GM12878 (cell line): ENCODE measurements around the gene GMPR2. TPM values are rescaled to one million over a fixed set of nuclear protein-coding genes. Genes with fewer than 3 reads are reported as not detected.

Experiments used
- ATAC-seq: fragments of 200-7000 bp; cut with Tn5 transposase; 3 replicates; pipeline ENCODE4 v1.9.1; 2020; ENCODE audit warnings: mild to moderate bottlenecking, moderate library complexity
- BruUV-seq: library from RNA; stranded (reverse); fragments of 400-500 nt; replicated peaks from 2 replicates; lab custom pipeline; 2021; lab: Mats Ljungman, UMichigan
- CTCF ChIA-PET: fragments of 300-600 bp; sonication (Branson Sonifier 250); formaldehyde crosslinking; extraction: SDS; loops from one replicate; lab custom pipeline; 2021; ENCODE audit warnings: inconsistent platforms; lab: Yijun Ruan, JAX
- POLR2A ChIA-PET: fragments of 350-600 bp; formaldehyde crosslinking; extraction: SDS; loops from one replicate; lab custom pipeline; 2021; ENCODE audit warnings: inconsistent platforms; lab: Charles Lee
- RAD21 ChIA-PET: fragments of 300-600 bp; sonication (Branson Sonifier 250); formaldehyde crosslinking; loops from one replicate; lab custom pipeline; 2023; ENCODE audit warnings: antibody characterized with exemption; ENCODE audit not compliant: unreplicated experiment; lab: Charles Lee
- SMC1A ChIA-PET: fragments of 300-600 bp; sonication (Branson Sonifier 250); formaldehyde crosslinking; loops from one replicate; lab custom pipeline; 2023; ENCODE audit not compliant: unreplicated experiment, uncharacterized antibody; lab: Charles Lee
- DNase-seq: peaks from one replicate; pipeline ENCODE4 v3.0.0-alpha.2; 2011; ENCODE audit warnings: low read depth, low spot score
- FAIRE-seq: peaks from 3 replicates; lab custom pipeline; 2011; peaks lifted over from hg19 to GRCh38; lab: Jason Lieb, UNC
- H2AFZ ChIP-seq: 2 replicates; pipeline ENCODE4 v1.6.0; 2011; ENCODE audit warnings: low read depth, low read length, control low read depth; ENCODE audit not compliant: control insufficient read depth
- H3K27ac ChIP-seq: 2 replicates; pipeline ENCODE4 v1.5.1; 2011; ENCODE audit warnings: control low read depth; ENCODE audit not compliant: control insufficient read depth, insufficient read depth
- H3K27me3 ChIP-seq, 2 experiments: replicated peaks in 1 of 2; 2 replicates each; pipeline versions ENCODE4 v1.6.0 to v1.6.1; 2011; ENCODE audit warnings: low read length in 1 of 2; ENCODE audit not compliant: control insufficient read depth in 2 of 2, insufficient read depth in 2 of 2
- H3K36me3 ChIP-seq, 2 experiments: 2 replicates each; pipeline ENCODE4 v1.5.1; 2011; ENCODE audit warnings: low read length in 1 of 2; ENCODE audit not compliant: control insufficient read depth in 2 of 2, insufficient read depth in 2 of 2
- H3K4me1 ChIP-seq: 2 replicates; pipeline ENCODE4 v1.6.1; 2011; ENCODE audit warnings: mild to moderate bottlenecking, low read length, moderate library complexity, mixed read lengths; ENCODE audit not compliant: control insufficient read depth, insufficient read depth
- H3K4me2 ChIP-seq: 2 replicates; pipeline ENCODE4 v1.6.0; 2011; ENCODE audit warnings: control low read depth; ENCODE audit not compliant: control insufficient read depth, insufficient read depth
- H3K4me3 ChIP-seq: fragments of 200-600 bp; sonication (generic); 2 replicates; pipeline ENCODE4 v1.5.1; 2016
- H3K79me2 ChIP-seq: 2 replicates; pipeline ENCODE4 v1.6.0; 2011; ENCODE audit warnings: low read length; ENCODE audit not compliant: control insufficient read depth, insufficient read depth
- H3K9ac ChIP-seq: 2 replicates; pipeline ENCODE4 v1.8.0; 2011; ENCODE audit warnings: low read length, control low read depth, mixed read lengths; ENCODE audit not compliant: control insufficient read depth, insufficient read depth
- H3K9me3 ChIP-seq: replicated peaks from 3 replicates; pipeline ENCODE4 v1.5.1; 2011; ENCODE audit warnings: mild to moderate bottlenecking, low read length; ENCODE audit not compliant: control insufficient read depth, insufficient read depth
- H4K20me1 ChIP-seq: 2 replicates; pipeline ENCODE4 v1.6.0; 2011; ENCODE audit not compliant: control insufficient read depth, insufficient read depth
- ATF7 ChIP-seq: fragments of 450-650 bp; IDR thresholded peaks from 2 replicates; pipeline ENCODE4 v1.6.1; 2016; ENCODE audit warnings: low read depth, mild to moderate bottlenecking
- BHLHE40 ChIP-seq, 2 experiments: fragments of 450-650 bp in 1 of 2; IDR thresholded peaks; 2 replicates each; pipeline ENCODE4 v1.6.1; 2011 to 2017; ENCODE audit warnings: low read depth in 2 of 2, borderline replicate concordance in 1 of 2, improper control_type of control experiment in 1 of 2, low read length in 1 of 2, mild to moderate bottlenecking in 1 of 2
- BMI1 ChIP-seq: fragments of 450-650 bp; IDR thresholded peaks from 2 replicates; pipeline ENCODE4 v1.6.1; 2016; ENCODE audit warnings: mild to moderate bottlenecking, moderate library complexity, borderline replicate concordance
- CREM ChIP-seq: IDR thresholded peaks from 2 replicates; pipeline ENCODE4 v1.6.1; 2014; ENCODE audit warnings: antibody characterized with exemption, low read depth
- DPF2 ChIP-seq: fragments of 450-650 bp; IDR thresholded peaks from 2 replicates; pipeline ENCODE4 v1.6.1; 2017; ENCODE audit warnings: mild to moderate bottlenecking
- HDGF ChIP-seq: fragments of 450-650 bp; IDR thresholded peaks from 2 replicates; pipeline ENCODE4 v1.6.1; 2016; ENCODE audit warnings: antibody characterized with exemption
- IKZF1 ChIP-seq: fragments of 450-650 bp; conservative IDR thresholded peaks from 2 replicates; pipeline ENCODE4 v1.6.1; 2017; ENCODE audit warnings: antibody characterized with exemption, mild to moderate bottlenecking
- IKZF2 ChIP-seq, 2 experiments: fragments of 450-650 bp; IDR thresholded peaks; 2 replicates each; pipeline ENCODE4 v1.6.1; 2017; ENCODE audit warnings: mild to moderate bottlenecking in 2 of 2, moderate library complexity in 2 of 2
- MEF2A ChIP-seq: IDR thresholded peaks from 2 replicates; pipeline ENCODE4 v1.6.1; 2011; ENCODE audit warnings: low read depth, mild to moderate bottlenecking, low read length, moderate library complexity; ENCODE audit not compliant: insufficient read depth
- MYC ChIP-seq: IDR thresholded peaks from 2 replicates; pipeline ENCODE4 v1.6.1; 2011; ENCODE audit warnings: mild to moderate bottlenecking, low read length, moderate library complexity, inconsistent platforms; ENCODE audit not compliant: insufficient read depth, insufficient replicate concordance, insufficient read length, severe bottlenecking
- NR2C1 ChIP-seq: fragments of 450-650 bp; IDR thresholded peaks from 2 replicates; pipeline ENCODE4 v1.6.1; 2017; ENCODE audit warnings: antibody characterized with exemption, mild to moderate bottlenecking, moderate library complexity
- PML ChIP-seq: IDR thresholded peaks from 2 replicates; pipeline ENCODE4 v1.6.1; 2012; ENCODE audit warnings: low read length, inconsistent platforms
- POLR2AphosphoS5 ChIP-seq: IDR thresholded peaks from 2 replicates; pipeline ENCODE4 v1.6.1; 2011; ENCODE audit warnings: mild to moderate bottlenecking, low read length, inconsistent platforms
- RAD21 ChIP-seq: IDR thresholded peaks from 2 replicates; pipeline ENCODE4 v1.6.1; 2011; ENCODE audit warnings: mild to moderate bottlenecking, low read depth, low read length, moderate library complexity; ENCODE audit not compliant: insufficient read depth
- RUNX3 ChIP-seq: IDR thresholded peaks from 2 replicates; pipeline ENCODE4 v1.6.1; 2012; ENCODE audit warnings: low read length, inconsistent platforms
- SIX5 ChIP-seq: IDR thresholded peaks from 2 replicates; pipeline ENCODE4 v1.6.1; 2011; ENCODE audit warnings: mild to moderate bottlenecking, low read depth, low read length, moderate library complexity; ENCODE audit not compliant: severe bottlenecking
- SP1 ChIP-seq: IDR thresholded peaks from one replicate; pipeline ENCODE4 v1.6.1; 2011; ENCODE audit warnings: low read depth, low read length
- TARDBP ChIP-seq: IDR thresholded peaks from 2 replicates; pipeline ENCODE4 v1.6.1; 2016; ENCODE audit warnings: borderline replicate concordance
- TCF7 ChIP-seq: IDR thresholded peaks from 2 replicates; pipeline ENCODE4 v1.6.1; 2014; ENCODE audit warnings: antibody characterized with exemption, borderline replicate concordance
- ZSCAN29 ChIP-seq: fragments of 450-650 bp; IDR thresholded peaks from 2 replicates; pipeline ENCODE4 v1.6.1; 2017; ENCODE audit warnings: mild to moderate bottlenecking, moderate library complexity
- WGBS: methylation state at CpG from one replicate; pipeline ENCODE4 v1.1.6; 2016; ENCODE audit warnings: low lambda C conversion rate; ENCODE audit not compliant: insufficient replicate concordance, insufficient coverage; ENCODE audit errors: missing lambda C conversion rate; 5-methylcytosine and 5-hydroxymethylcytosine counted together
- in situ Hi-C: fragments of 300-500 bp; cut with MboI; formaldehyde crosslinking; loops from 9 replicates; pipeline ENCODE4 v1.14.3; 2018; ENCODE audit warnings: mixed read lengths
- intact Hi-C: fragments of 100-400 bp; cut with micrococcal nuclease; formaldehyde crosslinking; loops from one replicate; pipeline ENCODE4 v1.14.2; 2022; ENCODE audit not compliant: unreplicated experiment
- polyA plus RNA-seq, 11 experiments: library from polyadenylated mRNA; depleted of rRNA in 4 of 11; unstranded in 6 of 11; stranded (reverse) in 5 of 11; fragments of >200 nt; fragmentation: Nextera tagmentation in 4 of 11; fragmentation: Illumina TruSeq in 1 of 11; extraction: Ambion mirVana in 4 of 11; extraction: Trizol in 1 of 11; gene quantifications; 1 replicate in 1 of 11; 2 replicates in 10 of 11; pipeline versions ENCODE4 v1.2.1 to v1.2.3, GENCODE V29; 2011 to 2016; ENCODE audit warnings: inconsistent platforms in 2 of 11, missing spikeins in 2 of 11, low read depth in 1 of 11
- total RNA-seq, 4 experiments: library from RNA; depleted of rRNA in 3 of 4; stranded (reverse); fragments of >200 nt in 3 of 4; fragmentation: Illumina TruSeq in 1 of 4; extraction: Trizol in 1 of 4; gene quantifications; 2 replicates each; pipeline versions ENCODE4 v1.2.1 to v1.2.3, GENCODE V29; 2013 to 2021
- TF ChIP-seq, protein P1 (sequence below): IDR thresholded peaks from 2 replicates; pipeline ENCODE4 v1.6.1; 2012; ENCODE audit warnings: low read depth, low read length, improper control_type of control experiment
- TF ChIP-seq, protein P2 (sequence below): IDR thresholded peaks from 2 replicates; pipeline ENCODE4 v1.6.1; 2011; ENCODE audit warnings: borderline replicate concordance, low read depth, mild to moderate bottlenecking, moderate library complexity, low read length; ENCODE audit not compliant: insufficient read depth, poor library complexity, severe bottlenecking

The GMPR2 gene
- total and polyA plus RNA-seq, 10 of the 15 experiments (the other 5 are each of a cell fraction or from before 2014, with no cell fraction given), result 55.1 to 80.3 (median 61.5) TPM

DNA sequence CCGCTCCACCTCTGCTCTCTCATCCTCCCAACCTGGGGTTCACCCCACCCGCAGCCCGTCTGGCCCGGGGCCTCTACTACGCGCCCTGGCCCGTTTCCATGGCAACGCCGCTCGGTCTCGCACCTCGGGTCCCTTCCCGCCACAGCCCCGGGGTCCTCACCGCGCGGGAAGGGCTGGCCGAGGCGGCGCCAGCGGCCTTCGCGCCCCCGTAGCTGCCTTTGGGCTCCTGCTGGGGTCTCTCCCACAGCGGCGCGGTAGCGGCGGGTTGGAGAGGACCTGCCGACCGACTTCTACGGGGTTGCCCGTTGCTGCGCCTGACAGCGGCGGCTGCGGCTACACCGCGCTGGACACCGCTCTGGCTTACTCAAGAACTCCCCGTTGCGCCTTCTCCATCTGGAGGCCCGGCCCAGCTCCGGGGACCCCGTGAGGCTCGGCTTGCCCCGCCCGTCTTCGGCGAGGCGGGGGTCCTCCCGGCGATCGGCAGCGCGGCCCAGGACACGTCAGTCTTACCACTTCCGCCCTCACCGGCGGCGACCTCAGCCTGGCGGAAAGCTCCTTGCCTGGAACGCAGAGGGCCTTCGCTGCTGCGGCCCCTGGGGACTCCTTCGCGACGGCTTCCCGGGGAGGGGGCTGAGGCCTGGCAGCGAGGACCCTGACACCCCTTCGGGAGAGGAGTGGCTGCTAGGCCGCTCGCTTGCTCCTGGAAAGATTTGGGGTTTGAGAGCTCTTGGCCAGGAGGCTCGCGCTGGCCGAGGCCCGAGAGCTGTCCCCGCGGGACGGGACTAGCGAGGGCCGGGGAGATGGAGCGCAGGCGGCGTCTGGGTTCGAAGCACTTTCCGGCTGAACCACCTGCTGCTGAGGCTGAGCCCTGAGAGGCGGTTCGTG lies 37.3 kb upstream of the GMPR2 start, which contains the start of gene TM9SF1:
Gene TM9SF1 (minus strand): TSS at position 256 of the 885 bp plus-strand sequence. CDS start 422 bp downstream, outside the sequence.
- Histone ChIP-seq H4K20me1 (no peaks in the 10 kb centered on the region), H3K9ac (peak within 1 kb of the TSS; percentile 92), H3K9me3 (no peaks in the 10 kb centered on the region; the same call in 1 of the 3 replicates), H3K27ac (peak within 1 kb of the TSS; percentile 96), H2AFZ (peak within 1 kb of the TSS; percentile 98), H3K27me3 (no peaks in the 10 kb centered on the region), H3K4me1 (peaks cover 15% of the 10 kb centered on the region), H3K36me3 (peaks cover 0 to 4% of the 10 kb centered on the region in 2 experiments; a peak in 2 of 4 replicates), H3K79me2 (peaks cover 48% of the 10 kb centered on the region), H3K4me2 (peak within 1 kb of the TSS; percentile 90), H3K4me3 (peak within 1 kb of the TSS; percentile 68)
- SMC1A ChIA-PET, result interaction anchor here (0.8 to 2.5 kb wide), 11 partner anchors 10 to 138 kb away, joined by 3 to 10 read pairs (median 4); partner anchors contain the start of genes CHMP4A, DCAF11, NRL and RABGGTA
- FAIRE-seq (no peak), DNase-seq (peak; percentile 52), ATAC-seq (peak; percentile 93)
- RAD21 ChIA-PET, result interaction anchor here (0.5 to 3.0 kb wide), 13 partner anchors 18 to 103 kb away, joined by 3 to 10 read pairs (median 4); partner anchors contain the start of genes CHMP4A, DCAF11, IRF9 and MDP1
- 1% methylated on average over 88 of the region's 89 CpGs for whole genome bisulfite sequencing
- POLR2A ChIA-PET, result interaction anchor here (0.6 to 3.9 kb wide), 23 partner anchors 8 to 1393 kb away, joined by 3 to 50 read pairs (median 6); partner anchors contain the start of genes CHMP4A, DCAF11, EMC9 and IRF9
- intact Hi-C loops, result loop anchor here (1.0 kb wide), 1 partner anchor 18 kb away; the partner anchor contains the start of gene CHMP4A
- CTCF ChIA-PET, result interaction anchor here (0.8 to 2.9 kb wide), 14 partner anchors 16 to 236 kb away, joined by 3 to 11 read pairs (median 4); partner anchors contain the start of genes CHMP4A, CIDEB, EMC9 and IRF9
- in situ Hi-C loops, result no loop called here
- no TSS peak for BruUV-seq
- peak in 1 of 2 experiments; percentile 24; a peak in 2 of 4 replicates for TF ChIP-seq IKZF2 (IDR thresholded peaks at IDR 0.05)
- TF ChIP-seq SIX5, result peak; percentile 70
- TF ChIP-seq TARDBP, result peak; percentile 79
- peak; percentile 95 for TF ChIP-seq MYC
- TF ChIP-seq NR2C1, result peak; percentile 58
- peak in 1 of 2 experiments; percentile 43; a peak in 1 of 4 replicates for TF ChIP-seq BHLHE40 (IDR thresholded peaks at IDR 0.05; ENCODE audit: borderline replicate concordance in 1 of 2, low read depth in 2 of 2, low read length in 1 of 2)
- 0 out of 2 replicates have a peak, but pooled peaks have one; percentile 3 for TF ChIP-seq MEF2A
- TF ChIP-seq POLR2AphosphoS5, result peak; percentile 76
- no peak for TF ChIP-seq HDGF
- TF ChIP-seq, protein P1, sequence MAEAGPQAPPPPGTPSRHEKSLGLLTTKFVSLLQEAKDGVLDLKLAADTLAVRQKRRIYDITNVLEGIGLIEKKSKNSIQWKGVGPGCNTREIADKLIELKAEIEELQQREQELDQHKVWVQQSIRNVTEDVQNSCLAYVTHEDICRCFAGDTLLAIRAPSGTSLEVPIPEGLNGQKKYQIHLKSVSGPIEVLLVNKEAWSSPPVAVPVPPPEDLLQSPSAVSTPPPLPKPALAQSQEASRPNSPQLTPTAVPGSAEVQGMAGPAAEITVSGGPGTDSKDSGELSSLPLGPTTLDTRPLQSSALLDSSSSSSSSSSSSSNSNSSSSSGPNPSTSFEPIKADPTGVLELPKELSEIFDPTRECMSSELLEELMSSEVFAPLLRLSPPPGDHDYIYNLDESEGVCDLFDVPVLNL, result peak; percentile 73
- TF ChIP-seq BMI1, result peak; percentile 99
- TF ChIP-seq ATF7, result 0 out of 2 replicates have a peak, but pooled peaks have one; percentile 54
- TF ChIP-seq IKZF1, result peak; percentile 93
- TF ChIP-seq CREM, result peak; percentile 94
- no peak for TF ChIP-seq ZSCAN29
- TF ChIP-seq DPF2, result peak; percentile 77
- no peak for TF ChIP-seq PML
- TF ChIP-seq RAD21, result no peak
- TF ChIP-seq, protein P2, sequence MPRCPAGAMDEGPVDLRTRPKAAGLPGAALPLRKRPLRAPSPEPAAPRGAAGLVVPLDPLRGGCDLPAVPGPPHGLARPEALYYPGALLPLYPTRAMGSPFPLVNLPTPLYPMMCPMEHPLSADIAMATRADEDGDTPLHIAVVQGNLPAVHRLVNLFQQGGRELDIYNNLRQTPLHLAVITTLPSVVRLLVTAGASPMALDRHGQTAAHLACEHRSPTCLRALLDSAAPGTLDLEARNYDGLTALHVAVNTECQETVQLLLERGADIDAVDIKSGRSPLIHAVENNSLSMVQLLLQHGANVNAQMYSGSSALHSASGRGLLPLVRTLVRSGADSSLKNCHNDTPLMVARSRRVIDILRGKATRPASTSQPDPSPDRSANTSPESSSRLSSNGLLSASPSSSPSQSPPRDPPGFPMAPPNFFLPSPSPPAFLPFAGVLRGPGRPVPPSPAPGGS, result peak; percentile 66
- no peak for TF ChIP-seq TCF7
- peak; percentile 94 for TF ChIP-seq RUNX3
- peak; percentile 19 for TF ChIP-seq SP1
